Measurements from ENCODE around the gene CD38.

GRCh38 chr4:15884666-15885065 lies 106.5 kb downstream of the CD38 start:
- no peak for TF ChIP-seq ZNF704 (tag by site-specific recombination; IDR thresholded peaks at IDR 0.05)
- TF ChIP-seq CTCF (tag by site-specific recombination; IDR thresholded peaks at IDR 0.05): no peak
- no peak for TF ChIP-seq MYNN (tag by site-specific recombination; IDR thresholded peaks at IDR 0.05; ENCODE audit: borderline replicate concordance)
- TF ChIP-seq ZFHX2 (tag by site-specific recombination; conservative IDR thresholded peaks at IDR 0.05): no peak

All from HEK293 (cell line).